CD4-positive, alpha-beta T cell treated with Interleukin-6 for 4 hours (primary cell): Measurements from ENCODE around the gene ODAD3.
"Not testable (repeated sequence)": the region's sequence is repeated elsewhere in the genome, so short reads cannot be mapped to it uniquely, and the experiment has no call there.

Source experiments
- DNase-seq: peaks from one replicate; pipeline ENCODE4 v3.0.0-alpha.2; 2020; ENCODE audit warnings: mixed read lengths

ODAD3 gene

GRCh38 chr19:11401808-11402543 is 32.9 kb downstream of the ODAD3 start:
- DNase-seq: no peak

GRCh38 chr19:11400798-11401197 is 34.1 kb downstream of the ODAD3 start:
- DNase-seq: no peak

- no peak for DNase-seq
These were observed 35.3 kb downstream of the ODAD3 start for GRCh38 chr19:11399667-11400066.

- no peak for DNase-seq
These were observed 37.8 kb downstream of the ODAD3 start for GRCh38 chr19:11397089-11397610.

- no peak for DNase-seq
These were observed 43.8 kb downstream of the ODAD3 start for GRCh38 chr19:11390933-11391680.

- no peak for DNase-seq
These were observed 44.6 kb downstream of the ODAD3 start for GRCh38 chr19:11390359-11390758.

- DNase-seq: no peak
These were observed 47.5 kb downstream of the ODAD3 start for GRCh38 chr19:11387162-11388034.

- no peak for DNase-seq
These were observed 50.2 kb downstream of the ODAD3 start for GRCh38 chr19:11384778-11385129.

GRCh38 chr19:11383706-11384048 is 51.2 kb downstream of the ODAD3 start:
- DNase-seq: no peak

GRCh38 chr19:11382898-11383705 is 51.8 kb downstream of the ODAD3 start:
- DNase-seq: peak; percentile 42

GRCh38 chr19:11380653-11381537 is 54.0 kb downstream of the ODAD3 start:
- DNase-seq: peak; percentile 98

GRCh38 chr19:11379857-11380350 is 55.0 kb downstream of the ODAD3 start:
- DNase-seq: no peak

GRCh38 chr19:11379269-11379845 is 55.6 kb downstream of the ODAD3 start:
- DNase-seq: not testable (repeated sequence)

- peak; percentile 19 for DNase-seq
These were observed 56.4 kb downstream of the ODAD3 start for GRCh38 chr19:11378319-11379189.

GRCh38 chr19:11377756-11378155 is 57.2 kb downstream of the ODAD3 start:
- DNase-seq: no peak

GRCh38 chr19:11377237-11377636 is 57.7 kb downstream of the ODAD3 start:
- DNase-seq: peak; percentile 43

GRCh38 chr19:11375143-11375948 is 59.6 kb downstream of the ODAD3 start:
- peak; percentile 85 for DNase-seq

GRCh38 chr19:11374433-11375142 is 60.3 kb downstream of the ODAD3 start, which contains the start of gene SWSAP1:
Gene SWSAP1, plus strand, starts transcription at chr19:11374666. Its CDS starts 15 bp downstream, at chr19:11374681.
- peak; percentile 98 for DNase-seq
